Ascending aorta (tissue), 2 donors: ENCODE measurements around the gene MIDN. TPM values are rescaled to one million over a fixed set of nuclear protein-coding genes. Genes with fewer than 3 reads are reported as not detected.

Source experiments
- DNase-seq, 2 donors: peaks; one replicate each; pipeline ENCODE4 v3.0.0-alpha.2; 2019; ENCODE audit warnings: low spot score in 2 of 2
- H3K27ac ChIP-seq, 2 donors: fragments of 200-600 bp; sonication (generic); one replicate each; pipeline ENCODE4 v1.5.1; 2016 to 2017; ENCODE audit warnings: mild to moderate bottlenecking in 1 of 2
- H3K27me3 ChIP-seq: fragments of 200-600 bp; sonication (generic); one replicate; pipeline ENCODE4 v1.5.1; 2017
- H3K36me3 ChIP-seq, 2 donors: fragments of 200-600 bp; sonication (generic); one replicate each; pipeline ENCODE4 v1.5.1; 2016
- H3K4me1 ChIP-seq, 2 donors: fragments of 200-600 bp; sonication (generic); one replicate each; pipeline ENCODE4 v1.5.1; 2016 to 2017; ENCODE audit warnings: mild to moderate bottlenecking in 1 of 2
- H3K4me3 ChIP-seq, 2 donors: fragments of 200-600 bp; sonication (generic); one replicate each; pipeline ENCODE4 v1.5.1; 2016 to 2017; ENCODE audit warnings: mild to moderate bottlenecking in 1 of 2
- H3K9me3 ChIP-seq, 2 donors: fragments of 200-600 bp; sonication (generic); one replicate each; pipeline ENCODE4 v1.5.1; 2016
- intact Hi-C: fragments of 100-400 bp; cut with DNase I; formaldehyde crosslinking; loops from one replicate; pipeline ENCODE4 v1.15.1; 2023
- total RNA-seq: library from RNA; depleted of rRNA; stranded (reverse); fragments of >200 nt; gene quantifications from one replicate; pipeline ENCODE4 v1.1.0, GENCODE V29; 2016
- TF ChIP-seq, protein P1 (sequence below), 3 experiments: fragments of 200-600 bp in 2 of 3; fragments of 450-650 bp in 1 of 3; sonication (generic) in 2 of 3; IDR thresholded peaks; one replicate each; pipeline ENCODE4 v1.5.1; 2016 to 2019; ENCODE audit warnings: antibody characterized with exemption in 3 of 3, mild to moderate bottlenecking in 1 of 3, moderate library complexity in 1 of 3

The MIDN gene
- total RNA-seq, 1 donor from 2014 or later = 307 TPM

DNA sequence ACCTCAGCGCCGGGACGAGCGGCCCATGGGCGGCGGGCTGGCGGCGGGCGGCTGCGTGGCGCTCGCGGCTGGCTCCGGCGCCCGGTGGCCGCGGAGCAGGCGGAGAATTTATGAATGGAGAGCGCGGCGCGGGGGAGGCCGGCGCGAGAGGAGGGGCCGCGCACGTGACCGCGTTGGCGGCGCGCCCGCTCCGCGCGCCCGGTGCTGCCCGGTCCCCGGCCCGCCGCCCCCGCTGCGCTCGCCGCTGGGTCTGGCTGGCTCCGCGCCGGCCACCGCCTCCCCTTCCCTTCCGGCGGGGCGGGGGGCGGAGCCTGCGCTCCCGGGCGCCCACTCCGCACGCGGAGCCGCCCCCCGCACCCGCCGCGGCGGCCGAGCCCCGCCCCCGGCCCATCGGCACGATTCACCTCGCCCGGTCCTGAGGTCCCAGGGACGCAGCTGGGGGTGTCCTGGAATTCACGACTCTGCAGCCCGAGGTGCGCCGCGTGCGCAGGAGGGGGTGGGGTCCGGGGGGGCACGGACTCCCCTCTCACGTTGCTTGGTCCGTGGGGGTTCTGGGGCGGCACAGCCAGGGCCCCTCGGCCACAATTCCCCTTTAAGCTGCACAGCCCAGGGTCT, 10.5 kb upstream of the MIDN start, which contains the start of gene CBARP:
Gene CBARP, minus strand, starts transcription at position 252 of the 615 bp plus-strand sequence. CDS start 1,905 bp downstream, outside the sequence.
- TF ChIP-seq, protein P1, sequence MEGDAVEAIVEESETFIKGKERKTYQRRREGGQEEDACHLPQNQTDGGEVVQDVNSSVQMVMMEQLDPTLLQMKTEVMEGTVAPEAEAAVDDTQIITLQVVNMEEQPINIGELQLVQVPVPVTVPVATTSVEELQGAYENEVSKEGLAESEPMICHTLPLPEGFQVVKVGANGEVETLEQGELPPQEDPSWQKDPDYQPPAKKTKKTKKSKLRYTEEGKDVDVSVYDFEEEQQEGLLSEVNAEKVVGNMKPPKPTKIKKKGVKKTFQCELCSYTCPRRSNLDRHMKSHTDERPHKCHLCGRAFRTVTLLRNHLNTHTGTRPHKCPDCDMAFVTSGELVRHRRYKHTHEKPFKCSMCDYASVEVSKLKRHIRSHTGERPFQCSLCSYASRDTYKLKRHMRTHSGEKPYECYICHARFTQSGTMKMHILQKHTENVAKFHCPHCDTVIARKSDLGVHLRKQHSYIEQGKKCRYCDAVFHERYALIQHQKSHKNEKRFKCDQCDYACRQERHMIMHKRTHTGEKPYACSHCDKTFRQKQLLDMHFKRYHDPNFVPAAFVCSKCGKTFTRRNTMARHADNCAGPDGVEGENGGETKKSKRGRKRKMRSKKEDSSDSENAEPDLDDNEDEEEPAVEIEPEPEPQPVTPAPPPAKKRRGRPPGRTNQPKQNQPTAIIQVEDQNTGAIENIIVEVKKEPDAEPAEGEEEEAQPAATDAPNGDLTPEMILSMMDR (IDR thresholded peaks at IDR 0.05) = no peak
- H3K27ac ChIP-seq = peak within 1 kb of the TSS; percentile 80 to 92
- DNase-seq = no peak
- intact Hi-C loops = loop anchor here (1.0 to 2.0 kb wide), 2 partner anchors 33 to 65 kb away; partner anchors contain the start of gene STK11
- no peaks in the 10 kb centered on the region for H3K36me3 ChIP-seq
- peak within 1 kb of the TSS; percentile 47 to 71 for H3K4me3 ChIP-seq
- peaks cover 15 to 31% of the 10 kb centered on the region in 2 donors for H3K4me1 ChIP-seq
- no peaks in the 10 kb centered on the region for H3K27me3 ChIP-seq
- no peaks in the 10 kb centered on the region for H3K9me3 ChIP-seq

DNA sequence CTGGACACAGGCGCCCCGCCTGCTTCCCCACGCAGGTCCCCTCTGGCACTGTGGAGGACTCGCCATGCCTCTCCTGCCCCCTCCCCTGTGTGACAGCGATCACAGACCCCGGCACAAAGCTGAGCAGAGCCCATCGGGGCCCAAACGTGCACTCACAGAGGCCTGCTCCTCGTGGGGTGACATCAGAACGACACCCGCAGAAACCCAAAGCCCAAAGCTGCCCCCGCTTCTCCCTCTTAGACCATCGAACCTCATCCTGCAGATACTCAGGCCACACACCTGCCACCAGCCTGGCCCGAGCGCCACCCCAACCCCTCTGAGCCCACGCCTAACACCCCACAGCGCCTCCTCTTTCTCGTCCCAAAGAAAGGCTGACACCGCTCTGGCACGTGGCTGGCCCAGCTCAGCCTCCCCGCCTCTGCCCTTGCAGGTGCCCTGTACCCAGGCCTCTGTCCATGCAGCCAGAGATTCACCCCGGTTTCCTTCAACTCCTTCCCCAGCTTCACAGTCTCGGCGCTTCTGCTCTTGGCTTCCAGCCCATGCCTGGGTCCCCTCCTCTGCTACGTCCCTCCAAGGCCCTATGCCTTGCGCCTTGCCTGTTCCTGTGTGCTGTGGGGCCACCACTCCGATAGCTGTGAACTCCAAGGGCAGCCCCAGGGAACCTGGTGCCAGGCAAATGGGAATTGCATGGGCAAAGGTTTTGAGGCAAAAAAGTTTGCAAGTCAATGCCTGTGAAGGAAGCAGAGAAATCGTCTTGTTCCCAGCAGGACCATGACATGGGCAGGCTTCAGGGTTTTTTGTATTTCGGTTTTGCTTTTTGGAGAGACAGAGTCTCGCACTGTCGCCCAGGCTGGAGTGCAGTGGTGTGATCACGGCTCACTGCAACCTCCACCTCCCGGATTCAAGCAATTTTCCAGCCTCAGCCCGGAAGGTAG, 9.7 kb upstream of the MIDN start:
- Histone ChIP-seq H3K27ac (peak overlapping the region; percentile 80 to 92), H3K4me3 (peak overlapping the region; percentile 47 to 62), H3K9me3 (no peaks in the 10 kb centered on the region), H3K4me1 (peaks cover 19 to 32% of the 10 kb centered on the region in 2 donors), H3K36me3 (no peaks in the 10 kb centered on the region), H3K27me3 (no peaks in the 10 kb centered on the region)
- intact Hi-C loops = loop anchor here (1.0 to 2.0 kb wide), 2 partner anchors 33 to 66 kb away; partner anchors contain the start of gene STK11
- DNase-seq = no peak
- TF ChIP-seq, protein P1 (IDR thresholded peaks at IDR 0.05) = no peak

DNA sequence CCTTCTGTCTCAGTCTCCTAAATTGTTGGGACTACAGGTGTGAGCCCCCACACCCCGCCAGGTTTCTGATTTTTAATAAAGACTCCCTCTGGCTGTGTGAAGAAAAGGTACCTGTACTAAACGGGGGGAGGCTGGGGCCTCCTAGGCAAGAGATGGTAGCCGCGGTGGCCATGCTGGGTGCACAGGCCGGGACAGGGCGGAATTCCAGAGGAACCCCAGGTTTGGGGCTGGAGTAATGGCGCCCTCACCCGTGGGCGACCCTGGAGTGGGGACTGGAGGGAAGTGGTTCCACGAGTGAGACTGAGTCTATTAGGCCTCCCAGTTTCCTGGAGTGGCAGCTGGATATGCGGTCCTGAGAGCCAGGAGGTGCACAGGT, 9.0 kb upstream of the MIDN start:
- TF ChIP-seq, protein P1 (IDR thresholded peaks at IDR 0.05) = no peak
- Histone ChIP-seq H3K27me3 (no peaks in the 10 kb centered on the region), H3K27ac (peak overlapping the region; percentile 80 to 92), H3K4me1 (peaks cover 24 to 39% of the 10 kb centered on the region in 2 donors), H3K36me3 (no peaks in the 10 kb centered on the region), H3K4me3 (no peak overlapping the region), H3K9me3 (no peaks in the 10 kb centered on the region)
- intact Hi-C loops = loop anchor here (2.0 kb wide), 1 partner anchor 67 kb away; no protein-coding TSS in a partner anchor
- DNase-seq = no peak

DNA sequence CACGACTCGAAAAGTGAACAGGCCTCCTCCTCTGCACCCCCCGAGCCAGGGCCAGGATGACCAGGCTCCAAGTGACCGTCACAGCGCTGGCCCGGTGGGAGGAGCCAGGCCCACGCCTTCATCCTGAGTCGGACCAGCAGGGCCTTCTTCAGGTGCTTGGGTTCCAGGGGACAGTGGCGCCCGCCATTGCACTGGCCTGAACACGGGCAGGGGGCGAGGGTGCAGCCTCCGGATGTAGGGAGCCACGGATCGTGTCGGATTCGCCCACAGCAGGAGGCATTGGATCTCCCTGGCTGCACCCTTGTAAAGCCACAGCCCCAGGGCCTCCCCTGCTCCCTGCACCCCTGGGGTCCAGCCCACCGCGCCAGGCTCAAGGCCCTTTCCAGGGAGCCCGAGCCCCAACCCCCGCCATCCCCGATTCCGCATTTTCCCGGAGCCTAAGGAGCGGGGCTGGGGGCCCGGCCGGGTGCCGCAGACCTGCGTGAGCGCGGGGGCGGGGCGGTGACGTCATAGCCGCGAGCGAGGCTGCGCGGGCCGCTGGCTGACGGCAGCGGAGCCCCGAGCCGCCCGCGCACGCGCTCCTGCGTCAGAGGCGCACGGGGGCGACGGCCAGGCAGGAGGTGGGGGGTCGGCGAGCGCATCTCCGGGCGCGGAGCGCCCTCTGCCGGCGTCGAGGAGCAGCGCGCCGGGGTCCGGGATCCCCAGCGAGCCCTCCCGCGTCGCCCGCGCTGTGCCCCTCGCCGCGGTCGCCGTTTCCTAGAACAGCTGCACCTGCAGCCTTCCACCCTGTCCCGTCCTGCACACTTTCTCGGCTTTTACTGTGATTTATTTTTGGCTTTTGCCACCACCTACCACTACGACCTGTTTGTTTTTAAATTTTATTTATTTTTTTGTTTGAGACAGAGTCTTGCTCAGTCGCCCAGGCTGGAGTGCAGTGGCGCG, 8.3 kb upstream of the MIDN start:
- TF ChIP-seq, protein P1 (IDR thresholded peaks at IDR 0.05) = peak; percentile 71 to 100 (median 85)
- peak overlapping the region; percentile 85 to 92 for H3K27ac ChIP-seq
- H3K36me3 ChIP-seq = no peaks in the 10 kb centered on the region
- H3K4me1 ChIP-seq = peaks cover 30 to 45% of the 10 kb centered on the region in 2 donors
- peak overlapping the region; percentile 32 to 72 for H3K4me3 ChIP-seq
- intact Hi-C loops = loop anchor here (1.0 to 10.0 kb wide), 6 partner anchors 19 to 315 kb away; partner anchors contain the start of genes ARID3A, CNN2 and GPX4
- H3K27me3 ChIP-seq = no peaks in the 10 kb centered on the region
- no peaks in the 10 kb centered on the region for H3K9me3 ChIP-seq
- DNase-seq = peak in 1 of 2 donors; percentile 94
